NOMO-1 treated with dmso at 0.1 percent for 144 hours (cell line): Measurements from ENCODE around the gene PLS1.
"Not testable (repeated sequence)": the region's sequence is repeated elsewhere in the genome, so short reads cannot be mapped to it uniquely, and the experiment has no call there.

Experiments
- DNase-seq: peaks from one replicate; lab custom pipeline; 2025; ENCODE audit not compliant: unreplicated experiment; lab: John Stamatoyannopoulos, UW

The PLS1 gene

GRCh38 chr3:142595951-142596725 lies at the start of gene PLS1:
Gene PLS1, plus strand, starts transcription at chr3:142596393. Its CDS starts 67,845 bp downstream, at chr3:142664238.
- DNase-seq = peak; percentile 96

GRCh38 chr3:142549986-142550385 lies 46.2 kb upstream of the PLS1 start:
- no peak for DNase-seq

GRCh38 chr3:142552579-142552978 lies 43.6 kb upstream of the PLS1 start:
- DNase-seq = not testable (repeated sequence)

GRCh38 chr3:142553741-142554140 lies 42.5 kb upstream of the PLS1 start:
- no peak for DNase-seq

- no peak for DNase-seq
Observed at GRCh38 chr3:142560118-142560517, 36.1 kb upstream of the PLS1 start.

GRCh38 chr3:142563496-142563997 lies 32.6 kb upstream of the PLS1 start:
- no peak for DNase-seq

GRCh38 chr3:142566096-142566495 lies 30.1 kb upstream of the PLS1 start:
- DNase-seq = no peak

GRCh38 chr3:142568393-142569017 lies 27.7 kb upstream of the PLS1 start:
- no peak for DNase-seq

GRCh38 chr3:142569422-142569821 lies 26.8 kb upstream of the PLS1 start:
- not testable (repeated sequence) for DNase-seq

- DNase-seq = not testable (repeated sequence)
Observed at GRCh38 chr3:142574223-142574622, 22.0 kb upstream of the PLS1 start.

- no peak for DNase-seq
Observed at GRCh38 chr3:142574665-142575064, 21.5 kb upstream of the PLS1 start.

- DNase-seq = no peak
Observed at GRCh38 chr3:142576792-142577191, 19.4 kb upstream of the PLS1 start.

- DNase-seq = no peak
Observed at GRCh38 chr3:142577696-142578328, 18.4 kb upstream of the PLS1 start.

GRCh38 chr3:142578329-142579223 lies 17.6 kb upstream of the PLS1 start, which contains the start of gene ATR:
Gene ATR, minus strand, starts transcription at chr3:142578733. Its CDS starts 29 bp downstream, at chr3:142578704.
- peak; percentile 99 for DNase-seq

- DNase-seq = no peak
Observed at GRCh38 chr3:142580061-142580423, 16.2 kb upstream of the PLS1 start.

GRCh38 chr3:142581070-142581469 lies 15.1 kb upstream of the PLS1 start:
- not testable (repeated sequence) for DNase-seq

GRCh38 chr3:142586803-142587406 lies 9.3 kb upstream of the PLS1 start:
- peak; percentile 8 for DNase-seq

- no peak for DNase-seq
Observed at GRCh38 chr3:142588703-142589102, 7.5 kb upstream of the PLS1 start.

- not testable (repeated sequence) for DNase-seq
Observed at GRCh38 chr3:142592268-142592667, 3.9 kb upstream of the PLS1 start.

- no peak for DNase-seq
Observed at GRCh38 chr3:142595141-142595540, 1.1 kb upstream of the PLS1 start.
